HG03469 (cell line): ENCODE data around the gene ARHGAP18.

Experiments
- ATAC-seq: cut with Tn5 transposase; IDR thresholded peaks from one replicate; pipeline ENCODE4 v1.9.1; 2021; ENCODE audit warnings: mild to moderate bottlenecking, moderate library complexity, moderate number of reproducible peaks; ENCODE audit not compliant: unreplicated experiment

The ARHGAP18 gene, protein sequence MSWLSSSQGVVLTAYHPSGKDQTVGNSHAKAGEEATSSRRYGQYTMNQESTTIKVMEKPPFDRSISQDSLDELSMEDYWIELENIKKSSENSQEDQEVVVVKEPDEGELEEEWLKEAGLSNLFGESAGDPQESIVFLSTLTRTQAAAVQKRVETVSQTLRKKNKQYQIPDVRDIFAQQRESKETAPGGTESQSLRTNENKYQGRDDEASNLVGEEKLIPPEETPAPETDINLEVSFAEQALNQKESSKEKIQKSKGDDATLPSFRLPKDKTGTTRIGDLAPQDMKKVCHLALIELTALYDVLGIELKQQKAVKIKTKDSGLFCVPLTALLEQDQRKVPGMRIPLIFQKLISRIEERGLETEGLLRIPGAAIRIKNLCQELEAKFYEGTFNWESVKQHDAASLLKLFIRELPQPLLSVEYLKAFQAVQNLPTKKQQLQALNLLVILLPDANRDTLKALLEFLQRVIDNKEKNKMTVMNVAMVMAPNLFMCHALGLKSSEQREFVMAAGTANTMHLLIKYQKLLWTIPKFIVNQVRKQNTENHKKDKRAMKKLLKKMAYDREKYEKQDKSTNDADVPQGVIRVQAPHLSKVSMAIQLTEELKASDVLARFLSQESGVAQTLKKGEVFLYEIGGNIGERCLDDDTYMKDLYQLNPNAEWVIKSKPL

DNA sequence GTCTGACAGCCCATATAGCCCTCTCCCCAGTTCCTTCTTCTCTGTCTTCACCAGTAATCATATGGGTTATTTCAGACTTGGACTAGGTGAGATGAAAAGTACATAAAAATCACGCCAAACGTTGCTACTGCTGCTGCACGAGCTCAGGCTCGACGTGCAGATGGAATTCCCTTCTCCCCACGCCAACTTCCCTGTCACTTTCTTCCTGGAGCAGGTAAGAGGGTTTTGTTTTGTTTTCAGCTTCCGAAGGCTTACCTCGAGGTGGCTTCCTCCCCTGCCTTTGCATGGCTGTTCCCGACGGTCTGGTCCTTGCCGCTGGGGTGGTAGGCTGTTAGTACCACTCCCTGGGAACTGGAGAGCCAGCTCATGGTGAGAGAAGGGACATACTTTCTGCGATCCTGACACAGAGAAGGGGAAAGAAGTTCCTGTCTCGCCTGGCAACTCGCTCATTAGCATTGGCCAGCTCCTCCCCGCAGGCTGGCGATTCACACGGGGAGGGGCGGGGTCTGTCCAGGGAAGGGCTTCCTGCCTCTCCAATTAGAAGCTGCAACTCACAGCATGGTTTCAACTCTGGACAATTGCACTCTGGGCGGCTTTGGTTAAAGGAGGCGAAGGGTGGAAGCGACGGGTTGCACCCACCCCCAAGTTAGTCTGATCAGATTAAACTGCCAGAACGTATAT, at the start of gene ARHGAP18:
ARHGAP18 (minus strand) TSS at position 409 of the 681 bp plus-strand sequence; CDS start at position 368, 41 bp downstream.
- peak; percentile 90 for ATAC-seq

GRCh38 chr6:129755787-129756186, 45.8 kb upstream of the ARHGAP18 start:
- ATAC-seq = no peak

- ATAC-seq = no peak
Observed at GRCh38 chr6:129754750-129755149, 44.8 kb upstream of the ARHGAP18 start.

DNA sequence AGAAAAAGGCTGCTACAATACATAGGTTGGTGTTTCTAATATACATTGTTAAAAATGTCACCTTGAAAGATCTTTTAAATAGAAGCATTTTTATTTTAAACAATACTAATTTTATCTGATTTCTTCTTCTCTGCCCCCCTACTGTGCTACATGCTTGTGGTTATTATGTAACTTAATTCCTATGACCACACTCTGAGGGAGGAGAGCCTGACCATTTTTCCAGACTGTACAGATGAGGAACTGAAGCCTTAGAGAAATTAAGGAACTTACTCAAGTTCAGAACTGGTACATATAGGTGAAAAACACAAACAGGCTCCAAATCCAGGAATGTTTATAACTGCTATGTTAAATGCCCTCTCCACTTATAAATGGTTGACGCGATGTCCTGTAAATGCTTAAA, 43.4 kb upstream of the ARHGAP18 start:
- ATAC-seq = no peak

GRCh38 chr6:129751384-129751783, 41.4 kb upstream of the ARHGAP18 start:
- no peak for ATAC-seq

GRCh38 chr6:129750360-129750759, 40.4 kb upstream of the ARHGAP18 start:
- ATAC-seq = no peak

- peak; percentile 22 for ATAC-seq
Observed at GRCh38 chr6:129749749-129750120, 39.8 kb upstream of the ARHGAP18 start.

DNA sequence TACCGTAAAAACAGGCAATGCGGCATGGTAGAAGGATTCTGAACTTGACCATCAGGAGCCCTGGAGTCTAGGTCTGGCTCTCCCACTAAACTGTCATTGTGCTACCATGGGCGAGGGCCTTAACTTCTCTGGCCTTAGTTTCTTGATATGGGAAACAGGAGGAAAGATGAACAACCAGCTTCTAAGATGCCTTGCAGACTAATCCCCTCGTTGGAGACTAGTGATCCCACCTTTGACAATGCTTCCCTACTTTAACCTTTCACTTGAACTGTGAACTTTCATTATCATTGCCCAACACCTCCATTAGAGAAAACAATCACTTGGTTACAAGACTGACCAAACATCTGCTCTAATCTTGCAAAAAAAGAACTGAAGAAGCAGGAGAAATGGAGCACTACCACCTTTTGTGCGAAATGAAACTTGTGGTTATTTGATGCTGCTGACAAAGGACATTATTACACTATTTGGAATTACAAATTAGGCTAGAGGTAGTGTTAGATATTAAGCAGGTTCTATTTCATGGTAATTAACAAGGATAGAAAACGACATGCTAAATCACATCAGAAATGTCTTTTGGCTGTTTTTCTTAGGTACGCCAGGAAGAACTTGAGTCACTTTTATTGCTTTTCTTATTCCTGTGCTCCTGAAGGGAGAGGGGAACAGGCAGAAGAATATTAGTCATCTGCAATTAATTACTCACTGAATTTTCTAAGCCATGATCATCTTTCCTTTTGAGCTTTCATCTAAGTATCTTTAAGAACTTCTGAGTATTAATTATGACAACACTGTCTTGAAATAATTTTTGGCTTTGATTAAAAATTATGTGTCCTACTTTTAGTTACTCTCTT, 39.1 kb upstream of the ARHGAP18 start:
- ATAC-seq = no peak

DNA sequence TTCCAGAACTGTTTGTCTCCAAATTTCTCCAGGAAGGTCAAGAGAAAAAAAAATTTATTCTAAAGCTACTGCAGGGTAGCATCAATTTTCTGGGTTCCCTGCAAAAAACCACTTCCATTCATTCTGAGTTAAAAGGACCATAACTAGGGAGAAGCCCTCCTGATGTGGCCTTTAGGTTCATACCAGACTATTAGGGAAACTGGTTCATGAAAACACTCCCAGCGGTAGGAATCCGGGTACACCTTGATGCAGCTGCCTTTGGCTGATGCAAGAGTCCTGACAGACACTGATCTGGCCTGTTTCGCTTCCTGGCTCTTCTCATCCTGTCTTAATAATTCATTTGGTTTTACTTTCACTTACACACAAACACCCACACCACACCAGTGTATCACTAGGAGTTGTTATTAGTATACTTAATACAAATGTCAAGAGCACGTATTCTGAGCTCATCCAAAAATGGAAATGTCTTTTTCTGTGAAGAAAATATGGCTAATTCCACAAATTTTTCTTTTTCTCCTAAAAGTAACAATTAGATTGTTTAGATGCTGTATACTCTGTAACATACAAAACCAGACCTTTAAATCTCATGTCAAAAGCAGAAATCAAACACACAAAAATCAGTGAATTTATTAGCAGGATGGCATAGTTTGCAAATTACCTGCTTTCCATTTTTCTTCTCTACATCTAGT, 38.4 kb upstream of the ARHGAP18 start:
- ATAC-seq = peak; percentile 86

GRCh38 chr6:129747588-129748112, 37.7 kb upstream of the ARHGAP18 start:
- ATAC-seq = no peak

DNA sequence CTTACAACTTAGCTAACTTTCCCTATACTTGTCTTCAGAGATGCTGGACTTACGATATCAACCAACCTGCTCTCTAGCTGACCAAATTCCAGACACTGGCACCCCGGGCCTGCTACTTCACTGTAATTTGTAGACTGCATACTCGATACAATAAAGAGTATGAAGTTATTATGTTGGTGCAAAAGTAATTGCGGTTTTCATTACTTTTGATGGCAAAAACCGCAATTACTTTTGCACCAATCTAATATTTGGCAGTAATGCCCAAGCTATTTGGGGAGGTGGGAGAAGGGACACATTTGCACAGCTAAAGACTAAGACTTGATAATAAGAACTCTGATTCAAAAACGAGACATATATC, 34.9 kb upstream of the ARHGAP18 start:
- ATAC-seq = no peak

GRCh38 chr6:129744201-129744879, 34.4 kb upstream of the ARHGAP18 start:
- ATAC-seq = no peak

- ATAC-seq = no peak
Observed at GRCh38 chr6:129740013-129740412, 30.0 kb upstream of the ARHGAP18 start.

- no peak for ATAC-seq
Observed at GRCh38 chr6:129736105-129736504, 26.1 kb upstream of the ARHGAP18 start.

DNA sequence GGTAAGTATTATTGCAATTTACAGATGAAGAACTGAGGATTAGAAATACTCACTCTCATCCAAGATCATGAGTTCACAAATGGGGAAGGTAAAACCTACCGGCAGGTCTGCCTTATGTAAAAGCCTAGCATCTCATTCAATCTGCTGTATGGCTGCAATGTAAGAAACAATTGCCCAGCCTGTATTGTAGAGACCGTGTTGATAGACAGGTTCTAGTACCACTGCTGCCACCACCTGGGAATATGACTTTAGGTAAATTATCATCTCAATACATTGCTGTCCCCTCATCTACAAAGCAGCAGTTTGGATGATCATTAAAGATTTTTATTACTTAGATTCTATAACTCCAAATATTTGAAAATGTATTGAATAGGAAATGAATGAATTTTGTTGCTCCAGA, 23.3 kb upstream of the ARHGAP18 start:
- no peak for ATAC-seq

DNA sequence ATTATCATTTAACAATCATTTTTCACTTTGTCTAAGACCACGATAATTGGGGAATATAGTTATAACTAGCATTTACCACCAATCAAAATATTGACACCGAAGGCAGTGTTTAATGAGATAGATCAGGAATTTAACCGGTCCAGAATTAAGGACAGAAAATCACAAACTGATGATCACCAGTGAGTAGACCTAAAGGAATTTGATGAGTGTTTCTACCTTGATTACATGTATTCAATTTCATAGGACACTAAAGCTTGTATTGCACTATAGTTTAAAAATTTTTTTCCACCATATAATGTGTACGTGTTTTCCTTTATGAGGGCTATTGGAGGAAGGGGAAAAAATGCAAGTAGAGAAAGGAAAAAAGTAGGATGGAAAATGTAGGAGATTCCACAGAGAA, 22.6 kb upstream of the ARHGAP18 start:
- ATAC-seq = no peak

- no peak for ATAC-seq
Observed at GRCh38 chr6:129732034-129732433, 22.1 kb upstream of the ARHGAP18 start.

GRCh38 chr6:129731428-129731827, 21.5 kb upstream of the ARHGAP18 start:
- ATAC-seq = no peak

- no peak for ATAC-seq
Observed at GRCh38 chr6:129730477-129731165, 20.6 kb upstream of the ARHGAP18 start.
